Nephron progenitor cell (in vitro differentiated cells): ENCODE data around the gene CLDN12.

Source experiments
- DNase-seq: peaks from one replicate; pipeline ENCODE4 v3.0.0; 2021
- H3K27ac Mint-ChIP-seq: 2 replicates; pipeline ENCODE4 v1.8.0; 2021; ENCODE audit warnings: mild to moderate bottlenecking, moderate library complexity, mixed read lengths
- H3K27me3 Mint-ChIP-seq: 2 replicates; pipeline ENCODE4 v1.8.0; 2021; ENCODE audit warnings: mild to moderate bottlenecking, low read depth, mixed read lengths; ENCODE audit not compliant: poor library complexity
- H3K36me3 Mint-ChIP-seq: 2 replicates; pipeline ENCODE4 v1.8.0; 2021; ENCODE audit warnings: low read depth, mixed read lengths
- H3K4me1 Mint-ChIP-seq: 2 replicates; pipeline ENCODE4 v1.8.0; 2021; ENCODE audit warnings: mixed read lengths
- H3K4me3 Mint-ChIP-seq: 2 replicates; pipeline ENCODE4 v1.8.0; 2021; ENCODE audit warnings: mild to moderate bottlenecking, moderate library complexity, mixed read lengths
- H3K9me3 Mint-ChIP-seq: 2 replicates; pipeline ENCODE4 v1.8.0; 2021; ENCODE audit warnings: mild to moderate bottlenecking, moderate library complexity, mixed read lengths
- CTCF ChIP-seq: fragments of 200-600 bp; sonication (generic); IDR thresholded peaks from 2 replicates; pipeline ENCODE4 v1.5.0; 2021; ENCODE audit warnings: antibody characterized with exemption

The CLDN12 gene

GRCh38 chr7:90407484-90407821, 4.2 kb downstream of the CLDN12 start:
- no peak for TF ChIP-seq CTCF
- H3K4me3 Mint-ChIP-seq, result no peak overlapping the region
- H3K27me3 Mint-ChIP-seq, result no peaks in the 10 kb centered on the region
- no peak overlapping the region for H3K27ac Mint-ChIP-seq
- H3K9me3 Mint-ChIP-seq, result no peaks in the 10 kb centered on the region
- H3K36me3 Mint-ChIP-seq, result peaks cover 28% of the 10 kb centered on the region
- peaks cover 17% of the 10 kb centered on the region for H3K4me1 Mint-ChIP-seq
- DNase-seq, result no peak

GRCh38 chr7:90408142-90408541, 4.9 kb downstream of the CLDN12 start:
- Mint-ChIP-seq H3K4me3 (no peak overlapping the region), H3K27me3 (no peaks in the 10 kb centered on the region), H3K36me3 (peaks cover 35% of the 10 kb centered on the region), H3K27ac (no peak overlapping the region), H3K9me3 (no peaks in the 10 kb centered on the region), H3K4me1 (peaks cover 13% of the 10 kb centered on the region)
- DNase-seq, result no peak
- TF ChIP-seq CTCF, result no peak

GRCh38 chr7:90409667-90410066, 6.4 kb downstream of the CLDN12 start:
- no peaks in the 10 kb centered on the region for H3K9me3 Mint-ChIP-seq
- no peak overlapping the region for H3K4me3 Mint-ChIP-seq
- H3K27ac Mint-ChIP-seq, result no peak overlapping the region
- H3K27me3 Mint-ChIP-seq, result no peaks in the 10 kb centered on the region
- peaks cover 50% of the 10 kb centered on the region for H3K36me3 Mint-ChIP-seq
- no peak for TF ChIP-seq CTCF
- no peak for DNase-seq
- peaks cover 6% of the 10 kb centered on the region for H3K4me1 Mint-ChIP-seq

- H3K36me3 Mint-ChIP-seq, result peaks cover 48% of the 10 kb centered on the region
- DNase-seq, result no peak
- H3K4me3 Mint-ChIP-seq, result no peak overlapping the region
- no peak overlapping the region for H3K27ac Mint-ChIP-seq
- H3K27me3 Mint-ChIP-seq, result no peaks in the 10 kb centered on the region
- no peak for TF ChIP-seq CTCF
- no peaks in the 10 kb centered on the region for H3K9me3 Mint-ChIP-seq
- no peaks in the 10 kb centered on the region for H3K4me1 Mint-ChIP-seq
Measured at GRCh38 chr7:90411510-90411909, 8.2 kb downstream of the CLDN12 start.

GRCh38 chr7:90412458-90413184, 9.4 kb downstream of the CLDN12 start:
- Mint-ChIP-seq H3K9me3 (no peaks in the 10 kb centered on the region), H3K27ac (no peak overlapping the region), H3K36me3 (peaks cover 38% of the 10 kb centered on the region), H3K27me3 (no peaks in the 10 kb centered on the region), H3K4me1 (no peaks in the 10 kb centered on the region), H3K4me3 (no peak overlapping the region)
- no peak for TF ChIP-seq CTCF
- peak; percentile 4 for DNase-seq

- no peaks in the 10 kb centered on the region for H3K4me1 Mint-ChIP-seq
- no peaks in the 10 kb centered on the region for H3K9me3 Mint-ChIP-seq
- peaks cover 34% of the 10 kb centered on the region for H3K36me3 Mint-ChIP-seq
- H3K27me3 Mint-ChIP-seq, result no peaks in the 10 kb centered on the region
- TF ChIP-seq CTCF, result no peak
- no peak overlapping the region for H3K27ac Mint-ChIP-seq
- DNase-seq, result no peak
- H3K4me3 Mint-ChIP-seq, result no peak overlapping the region
Measured at GRCh38 chr7:90413185-90413528, 9.9 kb downstream of the CLDN12 start.
